Stimulated activated CD8-positive, alpha-beta memory T cell treated with anti-CD3 and anti-CD28 coated beads, Interleukin-15, amount 100 ng/mL, for 48 hours (primary cell): ENCODE data around the gene KRCC1.
"Not testable (repeated sequence)": the region's sequence is repeated elsewhere in the genome, so short reads cannot be mapped to it uniquely, and the experiment has no call there.

Experiments
- DNase-seq, 2 donors: peaks; one replicate each; pipeline ENCODE4 v3.0.0-alpha.2; 2020; ENCODE audit warnings: low read depth in 2 of 2

The KRCC1 gene

GRCh38 chr2:88002359-88002707 lies 53.2 kb downstream of the KRCC1 start:
- DNase-seq = no peak

- not testable (repeated sequence) for DNase-seq
These were observed 55.1 kb downstream of the KRCC1 start for GRCh38 chr2:88000474-88000873.

GRCh38 chr2:87996570-87996969 lies 59.0 kb downstream of the KRCC1 start:
- DNase-seq = no peak

GRCh38 chr2:87995756-87996155 lies 59.8 kb downstream of the KRCC1 start:
- DNase-seq = no peak

GRCh38 chr2:87994304-87994850 lies 61.2 kb downstream of the KRCC1 start:
- DNase-seq = not testable (repeated sequence)

- not testable (repeated sequence) for DNase-seq
These were observed 63.0 kb downstream of the KRCC1 start for GRCh38 chr2:87992569-87992968.

GRCh38 chr2:87987473-87987872 lies 68.1 kb downstream of the KRCC1 start:
- not testable (repeated sequence) for DNase-seq

GRCh38 chr2:87985902-87986301 lies 69.7 kb downstream of the KRCC1 start:
- not testable (repeated sequence) for DNase-seq

- DNase-seq = not testable (repeated sequence)
These were observed 74.4 kb downstream of the KRCC1 start for GRCh38 chr2:87981182-87981581.
